Left lung (tissue), 10 donors: Measurements from ENCODE around the gene TRAF7. TPM values are rescaled to one million over a fixed set of nuclear protein-coding genes. Genes with fewer than 3 reads are reported as not detected.
A peak's percentile ranks its signal among the peaks of the same experiment; 100 is the strongest.

Experiments used
- ATAC-seq: fragments of 200-7000 bp; cut with Tn5 transposase; one replicate; pipeline ENCODE4 v1.9.1; 2020; ENCODE audit warnings: moderate library complexity
- DNase-seq, 4 donors: peaks; one replicate each; pipeline ENCODE4 v3.0.0-alpha.2; 2013 to 2020
- H3K27ac ChIP-seq, 2 donors: fragments of 200-600 bp; sonication (generic) in 1 of 2; one replicate each; pipeline versions ENCODE4 v1.5.0 to v1.8.0; 2020 to 2021
- H3K27me3 ChIP-seq, 2 donors: fragments of 200-600 bp; sonication (generic) in 1 of 2; one replicate each; pipeline versions ENCODE4 v1.5.0 to v1.8.0; 2020 to 2021
- H3K36me3 ChIP-seq, 2 donors: fragments of 200-600 bp; sonication (generic) in 1 of 2; one replicate each; pipeline versions ENCODE4 v1.5.0 to v1.8.0; 2020 to 2021
- H3K4me1 ChIP-seq, 2 donors: fragments of 200-600 bp; one replicate each; pipeline ENCODE4 v1.8.0; 2021
- H3K4me3 ChIP-seq, 2 donors: fragments of 200-600 bp; sonication (generic) in 1 of 2; one replicate each; pipeline versions ENCODE4 v1.5.0 to v1.8.0; 2020 to 2021; ENCODE audit warnings: mild to moderate bottlenecking in 1 of 2
- H3K9me3 ChIP-seq, 2 donors: fragments of 200-600 bp; sonication (generic) in 1 of 2; one replicate each; pipeline versions ENCODE4 v1.5.0 to v1.8.0; 2020 to 2021
- CTCF ChIP-seq, 2 donors: fragments of 200-600 bp; sonication (generic) in 1 of 2; IDR thresholded peaks; one replicate each; pipeline versions ENCODE4 v1.5.0 to v1.8.0; 2021; ENCODE audit warnings: antibody characterized with exemption in 2 of 2
- intact Hi-C, 2 donors: fragments of 100-400 bp; cut with DNase I; formaldehyde crosslinking; loops; one replicate each; pipeline versions ENCODE4 v1.11.2 to v1.14.2; 2022
- polyA plus RNA-seq, 6 donors: library from polyadenylated mRNA; unstranded; fragments of 120-200 nt; gene quantifications; one replicate each; pipeline ENCODE4 v1.2.1, GENCODE V29; 2013; ENCODE audit not compliant: insufficient read length in 6 of 6
- total RNA-seq, 2 donors: library from RNA; stranded (reverse); fragmentation: NEBNext Ultra II Directional; extraction: Animal tissue kit (Norgen Biotek cat#: 25700); gene quantifications; one replicate each; pipeline ENCODE4 v1.2.1, GENCODE V29; 2021
- donor health status: DM: no; HTN: yes; CAD: no.
- donor health status: DM: no; HTN: no; CAD: no.

TRAF7 gene
- total and polyA plus RNA-seq, 8 donors = 48.6 to 88.1 (median 55.0) TPM

- H3K4me3 ChIP-seq = peak overlapping the region in 1 of 2 donors; percentile 81
- no peaks in the 10 kb centered on the region for H3K27me3 ChIP-seq
- H3K36me3 ChIP-seq = peaks cover 0 to 15% of the 10 kb centered on the region in 2 donors
- peaks cover 47 to 72% of the 10 kb centered on the region in 2 donors for H3K4me1 ChIP-seq
- no peak for TF ChIP-seq CTCF (IDR thresholded peaks at IDR 0.05)
- intact Hi-C loops = no loop called here
- H3K27ac ChIP-seq = no peak overlapping the region
- DNase-seq (peak in 1 of 4 donors; percentile 72), ATAC-seq (no peak)
- H3K9me3 ChIP-seq = no peaks in the 10 kb centered on the region
Observed at GRCh38 chr16:2157480-2158261, 2.1 kb downstream of the TRAF7 start.

GRCh38 chr16:2158262-2158638 is 2.7 kb downstream of the TRAF7 start:
- H3K27me3 ChIP-seq = no peaks in the 10 kb centered on the region
- TF ChIP-seq CTCF (IDR thresholded peaks at IDR 0.05) = no peak
- H3K4me3 ChIP-seq = no peak overlapping the region
- peak in 1 of 4 donors; percentile 78 for DNase-seq
- peaks cover 41 to 66% of the 10 kb centered on the region in 2 donors for H3K4me1 ChIP-seq
- H3K36me3 ChIP-seq = peaks cover 0 to 15% of the 10 kb centered on the region in 2 donors
- ATAC-seq = no peak
- peak overlapping the region in 1 of 2 donors; percentile 65 for H3K27ac ChIP-seq
- no peaks in the 10 kb centered on the region for H3K9me3 ChIP-seq
- intact Hi-C loops = no loop called here

GRCh38 chr16:2159175-2159838 is 3.7 kb downstream of the TRAF7 start:
- Histone ChIP-seq H3K27ac (peak overlapping the region; percentile 45 to 65), H3K4me1 (peaks cover 31 to 56% of the 10 kb centered on the region in 2 donors), H3K4me3 (no peak overlapping the region), H3K36me3 (peaks cover 0 to 18% of the 10 kb centered on the region in 2 donors), H3K9me3 (no peaks in the 10 kb centered on the region), H3K27me3 (no peaks in the 10 kb centered on the region)
- intact Hi-C loops = no loop called here
- TF ChIP-seq CTCF (IDR thresholded peaks at IDR 0.05) = no peak
- ATAC-seq = no peak
- peak in 1 of 4 donors; percentile 83 for DNase-seq

- intact Hi-C loops = no loop called here
- no peak for TF ChIP-seq CTCF (IDR thresholded peaks at IDR 0.05)
- ATAC-seq = no peak
- Histone ChIP-seq H3K27me3 (no peaks in the 10 kb centered on the region), H3K9me3 (no peaks in the 10 kb centered on the region), H3K36me3 (peaks cover 0 to 22% of the 10 kb centered on the region in 2 donors), H3K4me3 (no peak overlapping the region), H3K27ac (peak overlapping the region in 1 of 2 donors; percentile 19), H3K4me1 (peaks cover 30 to 50% of the 10 kb centered on the region in 2 donors)
- peak in 1 of 4 donors; percentile 76 for DNase-seq
Observed at GRCh38 chr16:2160915-2161551, 5.5 kb downstream of the TRAF7 start.

GRCh38 chr16:2161911-2162310 is 6.3 kb downstream of the TRAF7 start:
- H3K4me3 ChIP-seq = no peak overlapping the region
- H3K27ac ChIP-seq = no peak overlapping the region
- intact Hi-C loops = no loop called here
- no peak for TF ChIP-seq CTCF (IDR thresholded peaks at IDR 0.05)
- H3K4me1 ChIP-seq = peaks cover 27 to 41% of the 10 kb centered on the region in 2 donors
- H3K27me3 ChIP-seq = no peaks in the 10 kb centered on the region
- H3K36me3 ChIP-seq = peaks cover 0 to 31% of the 10 kb centered on the region in 2 donors
- DNase-seq (no peak), ATAC-seq (no peak)
- no peaks in the 10 kb centered on the region for H3K9me3 ChIP-seq
